G401.6 (cell line): ENCODE measurements around the gene STAC2.
"Not testable (repeated sequence)": the region's sequence is repeated elsewhere in the genome, so short reads cannot be mapped to it uniquely, and the experiment has no call there.

Experiments used
- FAIRE-seq: peaks from 2 replicates; lab custom pipeline; 2012; peaks lifted over from hg19 to GRCh38; lab: Jason Lieb, UNC

Gene STAC2, protein sequence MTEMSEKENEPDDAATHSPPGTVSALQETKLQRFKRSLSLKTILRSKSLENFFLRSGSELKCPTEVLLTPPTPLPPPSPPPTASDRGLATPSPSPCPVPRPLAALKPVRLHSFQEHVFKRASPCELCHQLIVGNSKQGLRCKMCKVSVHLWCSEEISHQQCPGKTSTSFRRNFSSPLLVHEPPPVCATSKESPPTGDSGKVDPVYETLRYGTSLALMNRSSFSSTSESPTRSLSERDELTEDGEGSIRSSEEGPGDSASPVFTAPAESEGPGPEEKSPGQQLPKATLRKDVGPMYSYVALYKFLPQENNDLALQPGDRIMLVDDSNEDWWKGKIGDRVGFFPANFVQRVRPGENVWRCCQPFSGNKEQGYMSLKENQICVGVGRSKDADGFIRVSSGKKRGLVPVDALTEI

GRCh38 chr17:39225308-39225958, at the start of gene STAC2:
Gene STAC2, minus strand, starts transcription at chr17:39225945. Its CDS starts 443 bp downstream, at chr17:39225502.
- no peak for FAIRE-seq

DNA sequence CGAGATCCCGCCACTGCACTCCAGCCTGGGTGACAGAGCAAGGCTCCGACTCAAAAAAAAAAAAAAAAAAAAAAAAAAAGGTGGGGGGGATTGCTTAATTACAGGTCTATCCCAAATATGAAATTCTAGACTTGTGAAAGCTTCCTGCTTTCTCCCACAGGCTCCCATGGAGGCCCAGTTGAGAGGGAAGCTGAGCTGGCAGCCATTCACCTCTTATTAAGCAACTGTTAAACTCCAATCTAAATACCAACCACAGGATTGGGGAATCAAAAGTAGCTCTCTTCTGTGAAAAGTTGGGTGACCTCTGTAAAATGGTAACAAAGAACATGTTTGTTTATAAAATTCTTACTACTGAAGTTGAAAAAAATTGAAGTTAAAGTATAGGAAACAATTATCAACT, 45.8 kb upstream of the STAC2 start:
- no peak for FAIRE-seq

DNA sequence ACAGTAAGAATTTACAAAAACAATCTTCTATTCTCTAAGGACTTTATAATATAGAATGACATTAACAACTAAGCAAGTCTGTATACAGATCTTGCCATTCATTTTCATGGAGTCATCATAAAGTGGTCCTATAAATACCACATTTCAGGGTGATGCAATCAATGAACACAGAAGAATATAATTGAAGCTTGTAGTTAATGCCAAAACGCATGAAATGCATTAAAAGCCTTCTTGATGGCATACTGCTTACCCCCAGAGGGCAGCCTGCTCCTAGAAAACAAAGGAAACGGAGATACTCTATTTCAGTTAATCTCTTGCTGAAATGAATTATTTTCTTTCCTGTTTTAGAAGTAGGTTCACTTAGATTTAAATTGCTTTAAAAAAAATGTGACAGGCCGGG, 45.2 kb upstream of the STAC2 start:
- FAIRE-seq = peak; percentile 71

DNA sequence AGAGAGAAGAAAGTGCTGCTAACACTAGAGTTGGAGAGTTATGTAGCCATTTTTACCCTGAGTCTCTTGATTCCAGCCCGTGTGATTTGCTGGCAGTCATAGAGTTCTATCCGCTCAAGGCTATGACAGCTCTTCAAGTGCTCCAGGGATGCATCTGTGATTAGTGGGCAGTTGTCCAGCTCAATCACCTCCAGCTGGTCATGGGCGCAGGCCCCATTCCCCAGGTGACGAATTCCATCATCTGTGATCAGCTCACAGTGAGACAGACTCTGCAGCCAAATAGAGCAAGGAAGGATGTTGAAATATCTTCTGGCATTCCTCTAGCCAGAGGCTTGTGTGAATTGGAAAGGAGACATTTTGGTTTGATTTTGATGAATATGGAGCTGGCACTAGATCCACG, 38.4 kb upstream of the STAC2 start:
- no peak for FAIRE-seq

DNA sequence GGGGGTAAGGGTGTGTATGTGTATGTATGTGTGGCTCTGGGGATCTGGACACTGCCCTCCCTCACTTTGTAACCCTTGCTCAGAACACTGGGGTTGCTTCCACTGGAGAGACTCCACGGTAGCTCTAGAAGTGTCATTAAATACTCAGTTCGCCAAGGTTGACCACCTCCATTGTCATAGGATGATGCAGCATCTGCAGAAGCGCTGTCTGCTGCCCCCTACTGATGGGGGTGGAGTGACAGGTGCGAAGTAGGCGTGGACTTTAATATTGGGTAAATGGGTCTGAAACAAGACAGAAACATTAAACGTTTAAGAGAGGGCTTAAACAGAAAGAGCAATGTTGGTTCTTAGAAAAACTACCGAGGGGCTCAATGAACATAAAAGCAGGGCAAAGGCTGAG, 35.5 kb upstream of the STAC2 start:
- no peak for FAIRE-seq

GRCh38 chr17:39252788-39253460, 27.2 kb upstream of the STAC2 start:
- FAIRE-seq = no peak

DNA sequence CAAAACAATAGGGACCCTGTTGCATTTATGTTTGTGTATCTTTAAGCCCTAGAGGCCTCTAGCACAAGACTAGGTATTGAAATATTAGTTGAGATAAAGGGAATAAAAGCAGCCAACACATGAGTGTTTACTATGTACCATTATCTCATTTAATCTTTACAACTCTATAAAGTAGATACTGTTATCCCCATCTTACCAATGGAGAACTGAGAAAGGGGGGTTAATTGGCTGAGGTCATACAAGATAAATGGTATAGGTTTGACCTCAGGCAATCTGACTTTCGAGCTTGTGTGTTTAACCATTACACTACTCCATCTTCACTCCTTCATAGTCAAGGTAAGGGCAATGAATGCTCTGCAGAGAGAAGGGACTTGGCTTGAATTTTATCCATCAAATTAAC, 26.3 kb upstream of the STAC2 start:
- no peak for FAIRE-seq

GRCh38 chr17:39250076-39250475, 24.3 kb upstream of the STAC2 start:
- not testable (repeated sequence) for FAIRE-seq

DNA sequence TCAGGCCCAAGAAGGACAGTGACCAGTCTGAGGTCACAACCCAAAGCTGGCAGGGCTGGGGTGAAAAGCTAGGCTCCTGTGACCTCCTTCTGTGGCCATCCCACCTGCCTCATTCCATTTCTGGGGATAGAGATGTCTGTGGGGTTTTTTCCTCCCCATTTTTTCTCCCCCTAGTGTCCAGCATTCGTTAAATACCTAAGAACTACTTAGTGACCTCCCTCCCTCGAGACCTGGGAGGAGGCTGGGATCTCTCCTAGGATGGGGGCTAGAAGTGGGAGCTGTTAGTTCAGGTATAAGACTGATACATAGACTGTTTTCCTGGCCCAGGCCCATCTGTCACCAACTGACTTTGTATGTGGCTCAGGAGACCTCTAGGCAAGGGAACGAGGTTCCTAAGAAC, 20.5 kb upstream of the STAC2 start:
- no peak for FAIRE-seq

DNA sequence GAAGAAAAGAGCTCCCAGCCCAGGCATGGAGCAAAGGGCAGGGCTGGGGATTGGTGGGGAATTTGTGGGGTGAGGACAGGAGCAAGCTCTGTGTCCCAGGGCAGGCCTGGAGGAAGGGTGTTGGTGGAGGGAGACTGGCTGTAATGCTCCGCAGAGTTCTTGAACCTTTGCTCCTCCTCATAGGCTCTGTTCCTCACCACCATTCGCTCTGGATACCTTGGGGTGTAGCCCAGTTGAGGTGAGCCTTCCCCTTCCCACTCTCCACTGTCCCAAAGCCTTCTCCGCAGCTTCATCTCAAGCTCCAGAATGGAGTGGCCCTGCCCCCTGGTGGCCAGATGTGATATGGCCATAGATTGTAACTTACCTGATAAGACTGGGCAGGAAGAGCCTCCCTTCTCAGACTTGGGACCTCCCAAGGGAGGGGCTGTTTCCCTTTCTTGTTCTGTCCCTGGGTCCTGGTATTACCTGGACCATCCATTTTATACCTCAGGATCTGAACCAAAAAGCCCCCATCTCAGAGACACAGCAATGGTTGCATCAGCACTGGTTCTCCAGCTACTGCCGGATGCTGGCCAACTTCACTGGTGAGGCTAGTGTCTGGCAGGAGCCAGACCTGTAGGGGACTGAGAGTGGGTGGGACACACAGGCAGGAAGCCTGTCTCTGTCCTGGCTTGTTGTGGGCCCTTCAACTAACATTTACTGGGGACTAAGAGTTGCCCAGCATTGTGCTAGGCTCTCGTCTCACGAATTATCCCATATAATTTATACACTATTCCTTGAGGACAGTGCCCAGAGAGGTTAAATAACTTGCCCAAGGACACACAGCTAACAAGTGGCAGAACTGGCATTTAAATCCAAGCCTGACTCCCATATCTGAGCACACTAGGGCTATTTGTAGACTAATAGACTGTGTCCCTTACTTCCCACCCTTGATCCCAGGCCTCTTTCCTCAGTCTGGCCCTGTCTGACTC, 19.1 kb upstream of the STAC2 start:
- FAIRE-seq = peak; percentile 89

- no peak for FAIRE-seq
Measured at GRCh38 chr17:39244016-39244599, 18.4 kb upstream of the STAC2 start.

- FAIRE-seq = no peak
Measured at GRCh38 chr17:39243155-39243554, 17.4 kb upstream of the STAC2 start.

DNA sequence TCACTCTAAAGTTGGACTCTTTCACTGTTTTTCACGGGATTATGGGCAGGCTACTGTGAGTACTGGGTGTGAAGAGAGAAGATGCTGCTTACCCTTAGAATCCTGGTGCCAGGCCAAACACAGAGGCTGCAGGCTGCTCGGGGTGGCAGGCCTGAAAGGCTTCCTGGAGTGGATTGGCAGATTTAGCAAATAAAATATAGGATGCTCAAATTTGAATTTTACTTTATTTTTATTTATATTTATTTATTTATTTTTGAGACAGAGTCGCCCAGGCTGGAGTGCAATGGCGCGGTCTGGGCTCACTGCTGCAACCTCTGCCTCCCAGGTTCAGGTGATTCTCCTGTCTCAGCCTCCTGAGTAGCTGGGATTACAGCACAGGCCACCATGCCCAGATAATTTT, 14.9 kb upstream of the STAC2 start:
- no peak for FAIRE-seq

DNA sequence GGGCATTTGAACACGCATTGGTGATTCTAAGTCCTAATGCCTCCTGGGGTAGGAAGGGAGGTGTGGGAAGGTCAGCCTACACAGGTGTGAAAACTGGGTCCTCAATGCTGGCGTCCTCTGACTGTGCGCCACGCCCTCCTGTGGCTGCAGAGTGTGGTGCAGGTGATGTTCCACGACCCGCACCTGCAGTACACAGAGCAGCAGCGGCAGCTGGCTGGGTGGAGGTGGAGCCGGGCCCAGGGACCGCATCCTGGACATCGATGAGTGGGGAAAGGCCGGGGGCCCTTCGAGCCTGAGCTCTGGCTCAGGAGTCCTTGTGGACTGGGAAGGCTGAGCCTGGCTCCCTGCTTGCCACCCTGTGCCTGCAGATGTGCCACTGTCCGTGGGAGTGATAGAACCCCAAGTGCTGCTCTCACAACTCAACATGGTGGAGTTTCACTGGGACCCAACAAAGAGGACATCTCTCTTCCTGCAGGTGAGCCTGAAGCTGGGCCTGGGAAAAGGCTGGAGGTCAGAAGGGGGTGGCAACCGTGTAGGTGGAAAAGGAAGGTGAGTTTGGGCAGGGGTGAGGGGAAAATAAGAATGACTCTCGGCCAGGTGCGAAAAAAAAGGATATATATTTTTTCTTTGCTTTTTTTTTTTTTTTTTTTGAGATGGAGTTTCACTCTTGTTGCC, 14.0 kb upstream of the STAC2 start:
- no peak for FAIRE-seq

DNA sequence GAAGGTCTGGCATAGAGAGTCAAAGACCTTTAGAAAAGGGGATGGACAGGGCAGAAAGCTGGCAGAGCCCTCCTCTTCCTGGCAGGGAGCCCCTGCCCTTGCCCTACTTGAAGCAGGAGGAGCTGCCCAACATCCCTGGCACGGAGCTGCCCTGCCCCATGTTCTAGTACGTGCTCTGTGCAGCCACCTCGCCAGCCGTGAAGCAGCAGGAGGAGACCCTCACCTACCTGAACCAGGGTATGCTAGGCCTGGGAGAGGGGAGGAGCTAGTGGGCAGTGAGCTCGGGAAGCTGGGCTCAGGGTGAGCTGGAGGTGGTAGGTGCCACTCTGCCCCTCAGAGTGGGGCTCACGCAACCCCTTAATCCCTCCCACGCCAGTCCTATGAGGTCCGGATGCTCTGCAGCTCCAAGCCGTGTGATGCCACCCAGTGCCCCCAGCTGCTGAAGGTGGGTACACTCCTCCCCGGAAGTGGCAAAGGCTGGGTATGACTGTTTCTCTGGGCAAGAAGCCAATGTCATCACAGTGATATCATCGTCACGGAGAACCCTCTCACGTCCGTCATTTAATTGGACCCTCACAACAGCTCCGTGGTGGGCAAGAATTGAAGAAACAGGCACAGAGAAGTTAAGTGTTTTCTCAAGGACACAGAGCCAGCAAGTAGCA, 12.7 kb upstream of the STAC2 start:
- no peak for FAIRE-seq

- FAIRE-seq = no peak
Measured at GRCh38 chr17:39237586-39237985, 11.8 kb upstream of the STAC2 start.

GRCh38 chr17:39236981-39237441, 11.3 kb upstream of the STAC2 start:
- no peak for FAIRE-seq

GRCh38 chr17:39236450-39236927, 10.7 kb upstream of the STAC2 start:
- no peak for FAIRE-seq

- peak; percentile 95 for FAIRE-seq
Measured at GRCh38 chr17:39235555-39236449, 10.1 kb upstream of the STAC2 start.
